Activated T-cell treated with anti-CD3 and anti-CD28 coated beads, Interleukin-2, amount 50 U/mL, for 1 hour (primary cell): Measurements from ENCODE around the gene DENND5A.
"Not testable (repeated sequence)": the region's sequence is repeated elsewhere in the genome, so short reads cannot be mapped to it uniquely, and the experiment has no call there.

Source experiments
- DNase-seq: peaks from one replicate; pipeline ENCODE4 v3.0.0-alpha.2; 2020

The DENND5A gene

DNA sequence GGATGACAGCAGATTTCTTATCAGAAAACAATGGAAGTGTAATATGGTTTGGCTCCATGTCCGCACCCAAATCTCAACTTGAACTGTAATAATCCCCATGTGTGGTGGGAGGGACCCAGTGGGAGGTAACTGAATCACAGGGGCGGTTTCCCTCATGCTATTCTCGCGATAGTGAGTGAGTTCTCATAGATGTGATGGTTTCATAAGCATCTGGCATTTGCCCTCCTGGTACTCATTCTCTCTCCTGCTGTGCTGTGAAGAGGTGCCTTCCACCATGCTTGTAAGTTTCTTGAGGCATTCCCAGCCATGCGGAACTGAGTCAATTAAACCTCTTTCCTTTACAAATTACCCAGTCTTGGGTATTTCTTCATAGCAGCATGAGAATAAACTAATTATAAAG, 92.8 kb downstream of the DENND5A start:
- no peak for DNase-seq

DNA sequence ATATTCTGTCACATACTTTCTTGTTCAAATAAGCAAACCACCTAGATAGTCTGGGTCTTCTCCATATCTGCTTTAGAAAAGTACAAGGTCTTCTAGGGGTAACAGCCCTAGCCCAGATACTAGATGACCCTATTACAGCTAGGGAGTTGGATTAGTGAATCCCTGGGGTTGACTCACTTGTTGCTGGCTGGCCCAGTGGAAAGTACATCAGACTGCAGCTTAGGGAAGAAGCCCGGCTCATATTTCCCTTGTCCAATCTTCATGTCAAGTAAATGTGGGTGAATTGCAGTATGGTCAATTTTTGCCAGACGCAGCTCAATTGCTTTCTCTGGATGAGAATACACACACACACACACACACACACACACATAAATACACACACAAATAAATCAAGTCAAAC, 94.7 kb downstream of the DENND5A start:
- DNase-seq = no peak

DNA sequence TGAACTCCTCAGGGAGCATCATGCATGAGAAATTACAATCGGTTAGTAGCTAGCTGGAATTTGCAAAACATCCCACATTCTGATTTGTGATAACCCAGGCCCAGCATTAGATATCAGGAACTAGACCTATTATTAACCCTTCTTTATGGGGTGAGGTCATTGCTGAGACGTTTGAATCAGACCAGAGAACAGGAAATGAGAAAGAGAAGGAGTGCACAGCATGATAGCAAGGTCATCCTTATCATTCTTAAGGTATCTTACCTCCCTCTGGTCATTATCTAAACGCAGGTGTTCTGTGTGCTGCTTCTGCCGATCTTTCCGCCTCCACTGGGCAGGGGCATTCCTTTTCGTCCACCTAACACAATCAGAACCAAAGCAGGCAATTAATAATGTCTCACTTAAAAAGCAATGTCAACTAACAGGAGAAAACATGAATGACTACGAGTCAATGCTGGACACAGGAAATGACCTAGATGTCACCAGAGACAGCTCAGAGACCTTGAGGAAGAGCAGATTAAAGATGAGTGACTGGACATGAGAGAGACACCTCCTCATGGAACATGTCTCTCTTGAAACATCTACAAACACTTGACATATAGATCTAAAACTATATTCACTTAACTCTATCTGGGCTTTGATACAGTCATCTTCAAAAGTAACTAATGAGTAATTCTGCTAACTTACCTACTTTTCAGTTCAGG, 95.4 kb downstream of the DENND5A start:
- DNase-seq = no peak

DNA sequence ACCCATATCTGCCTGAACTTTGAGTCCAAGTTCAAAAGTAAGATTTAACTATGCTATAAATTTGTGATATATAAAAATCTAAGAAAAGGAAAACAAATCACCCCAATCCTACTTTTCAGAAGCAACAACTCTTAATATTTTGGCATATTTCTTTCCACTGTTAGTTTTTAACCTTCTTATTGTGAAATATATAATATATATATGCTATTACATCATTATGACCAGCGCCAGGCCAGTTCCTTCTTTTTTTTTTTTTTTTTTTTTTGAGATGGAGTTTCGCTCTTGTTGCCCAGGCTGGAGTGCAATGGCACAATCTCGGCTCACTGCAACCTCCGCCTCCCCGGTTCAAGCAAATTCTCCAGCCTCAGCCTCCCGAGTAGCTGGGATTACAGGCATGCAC, 103.2 kb downstream of the DENND5A start:
- not testable (repeated sequence) for DNase-seq

DNA sequence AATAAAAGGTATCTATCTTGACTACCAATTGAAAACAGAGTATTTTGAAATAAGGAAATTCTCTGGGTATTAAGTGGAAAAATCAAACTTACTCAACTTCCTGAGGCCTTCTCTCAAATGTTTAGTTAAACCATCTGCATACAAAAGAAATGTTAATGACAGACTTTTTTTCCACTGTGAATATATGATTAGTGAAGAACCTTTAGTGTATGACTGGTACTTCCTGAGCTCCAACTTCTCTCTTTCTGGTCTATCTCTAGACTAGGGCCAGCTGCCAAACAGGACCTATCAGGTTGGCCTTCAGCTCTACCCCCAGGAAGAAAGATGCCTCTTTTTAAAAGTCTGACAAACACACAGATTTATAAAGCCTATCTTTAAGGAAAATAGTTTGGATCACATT, 105.0 kb downstream of the DENND5A start:
- no peak for DNase-seq

DNA sequence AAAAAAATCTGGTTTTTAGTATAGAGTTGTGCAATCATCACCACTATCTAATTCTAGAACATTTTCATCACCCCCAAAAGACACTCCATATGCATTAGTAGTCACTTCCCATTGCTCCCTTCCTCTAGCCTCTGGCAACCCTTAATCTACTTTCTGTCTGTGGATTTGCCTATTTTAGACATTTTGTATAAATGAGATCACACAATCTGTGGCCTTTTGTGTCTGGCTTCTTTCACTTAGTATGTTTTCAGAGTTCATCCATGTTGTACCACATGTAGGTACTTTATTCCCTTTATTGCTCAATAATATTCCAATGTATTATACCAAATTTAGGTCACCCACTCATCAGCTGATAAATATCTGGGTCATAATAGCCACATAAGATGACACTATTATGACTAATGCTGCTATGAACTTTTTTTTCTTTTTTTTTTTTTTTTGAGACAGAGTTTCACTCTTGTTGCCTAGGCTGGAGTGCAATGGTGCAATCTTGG, 106.2 kb downstream of the DENND5A start:
- no peak for DNase-seq

DNA sequence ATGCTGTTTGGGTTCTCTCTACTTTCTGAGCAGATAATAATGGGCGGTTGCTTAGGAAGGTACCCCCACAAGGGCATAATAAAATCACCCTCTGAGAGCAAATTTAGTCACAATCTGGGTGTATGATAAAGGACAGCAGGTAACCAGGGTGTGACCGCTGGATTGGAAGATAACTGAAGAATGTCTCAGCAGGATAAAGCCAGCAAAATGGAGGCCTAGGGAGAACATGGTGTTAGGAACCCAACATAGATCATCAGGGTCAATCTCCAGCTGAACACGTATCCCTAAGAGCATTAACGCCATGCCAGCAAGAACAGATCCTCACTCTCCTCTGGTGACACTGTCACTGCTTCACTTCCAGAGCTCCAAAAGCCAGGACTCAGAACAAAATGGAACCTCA, 109.2 kb downstream of the DENND5A start:
- DNase-seq = no peak

DNA sequence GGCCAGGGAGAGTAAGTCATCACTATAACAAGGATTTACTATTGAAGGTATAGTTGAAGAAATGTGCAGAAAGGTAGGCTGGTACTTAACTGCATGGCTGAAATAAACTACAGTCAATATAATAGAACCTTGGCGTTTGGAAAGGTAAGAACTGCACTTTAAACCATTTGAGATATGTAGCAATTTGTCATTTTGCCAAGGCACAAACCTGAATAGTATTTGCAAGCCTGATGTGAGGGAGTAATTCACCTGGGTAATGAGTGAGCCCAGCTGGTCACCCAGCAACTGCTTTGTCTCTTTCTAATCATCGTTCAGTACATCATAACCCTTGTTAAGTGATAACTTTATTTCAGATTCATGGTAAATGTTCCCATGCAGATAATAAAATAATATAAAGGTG, 111.5 kb downstream of the DENND5A start:
- no peak for DNase-seq

DNA sequence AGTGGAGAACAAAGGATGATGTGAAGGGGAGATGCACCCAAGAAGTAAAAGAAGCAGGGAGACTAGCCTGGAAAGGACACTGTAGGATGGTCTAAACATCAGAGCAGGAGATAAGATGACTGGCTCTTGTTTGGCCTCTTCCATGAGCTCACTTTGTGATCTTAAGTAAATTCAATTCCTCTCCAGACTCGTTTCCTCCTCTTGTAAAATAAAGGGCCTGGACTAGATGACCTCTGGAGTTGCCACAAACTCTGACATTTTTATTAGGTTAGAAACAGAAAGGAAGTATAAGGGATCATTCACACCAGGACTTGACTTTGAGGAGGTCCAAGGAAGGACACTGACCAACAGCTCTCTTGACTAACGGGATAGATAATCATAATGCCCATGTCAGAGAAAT, 113.5 kb downstream of the DENND5A start:
- DNase-seq = no peak

DNA sequence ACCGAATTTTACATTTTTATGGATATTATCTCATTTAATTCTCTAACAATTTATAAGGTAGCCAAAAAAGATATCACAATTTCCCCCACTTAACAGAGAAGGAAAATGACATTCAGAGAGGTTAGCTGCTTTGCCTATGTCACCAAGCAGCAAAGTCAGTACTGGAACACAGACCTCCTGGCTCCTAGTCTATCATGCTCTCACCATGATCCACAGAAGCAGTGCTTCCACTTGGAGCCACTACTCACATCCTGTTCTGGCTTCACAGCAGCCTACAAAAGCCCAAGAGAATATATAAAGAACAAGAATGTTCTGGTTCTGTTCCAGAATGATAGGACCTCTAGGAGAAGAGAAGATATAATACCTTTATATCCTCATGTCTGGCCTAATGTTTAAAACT, 114.2 kb downstream of the DENND5A start:
- no peak for DNase-seq

DNA sequence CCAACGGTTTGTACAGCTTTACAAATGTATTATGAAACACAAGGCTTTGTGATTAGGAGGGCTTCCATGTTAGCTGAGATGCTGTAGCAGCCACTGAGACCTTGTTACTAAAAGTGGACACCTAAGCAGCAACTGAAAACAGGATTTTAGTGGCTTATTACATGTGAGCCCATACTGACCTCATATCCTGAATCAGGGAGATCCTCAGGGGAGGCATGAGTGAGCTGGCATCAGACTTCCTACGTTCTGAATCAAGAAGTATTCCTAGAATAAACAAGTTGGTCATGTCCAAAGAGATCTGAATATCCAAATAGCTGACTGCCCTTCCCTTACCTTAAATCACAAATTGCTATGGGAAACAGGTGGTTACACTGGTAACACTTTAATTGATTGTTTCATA, 114.6 kb downstream of the DENND5A start:
- DNase-seq = no peak

DNA sequence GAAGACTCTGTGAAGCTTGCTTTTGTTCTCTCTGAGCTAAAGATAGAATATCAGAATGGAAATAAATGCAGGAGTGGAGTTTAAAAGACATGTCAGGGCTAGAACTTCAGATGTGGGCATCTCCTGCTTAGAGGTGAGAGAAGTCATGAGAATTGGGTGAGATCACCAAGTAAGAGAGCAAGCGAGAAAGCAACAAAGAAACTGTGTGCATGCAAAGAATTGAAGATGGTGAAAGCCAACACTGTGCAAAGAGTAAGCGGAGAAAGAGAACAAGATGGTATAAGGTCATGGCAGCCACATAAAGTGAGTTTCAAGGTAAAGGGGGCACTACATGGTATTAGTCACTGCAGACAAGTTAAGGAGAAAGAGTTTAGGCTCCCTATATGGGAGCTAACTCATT, 116.4 kb downstream of the DENND5A start:
- no peak for DNase-seq

DNA sequence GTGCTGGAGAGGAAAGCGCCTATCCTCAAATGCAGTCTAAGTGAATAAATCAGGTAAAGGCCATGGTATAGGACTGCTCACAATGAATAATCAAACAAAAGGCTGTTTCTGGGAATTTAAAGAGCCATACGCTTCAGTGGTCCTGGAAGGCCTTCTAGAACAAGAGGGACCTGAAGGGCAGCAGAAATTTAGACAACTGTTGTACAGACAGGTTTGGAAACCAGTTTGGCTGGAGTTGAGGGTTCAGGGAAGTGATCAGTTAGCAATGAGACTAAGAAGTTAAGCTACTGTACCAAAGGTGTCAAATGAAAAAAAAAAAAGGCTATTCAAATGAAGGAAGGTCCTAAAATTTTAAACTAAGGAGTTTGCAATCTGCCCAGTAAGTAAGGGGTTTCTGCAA, 117.1 kb downstream of the DENND5A start:
- DNase-seq = no peak

DNA sequence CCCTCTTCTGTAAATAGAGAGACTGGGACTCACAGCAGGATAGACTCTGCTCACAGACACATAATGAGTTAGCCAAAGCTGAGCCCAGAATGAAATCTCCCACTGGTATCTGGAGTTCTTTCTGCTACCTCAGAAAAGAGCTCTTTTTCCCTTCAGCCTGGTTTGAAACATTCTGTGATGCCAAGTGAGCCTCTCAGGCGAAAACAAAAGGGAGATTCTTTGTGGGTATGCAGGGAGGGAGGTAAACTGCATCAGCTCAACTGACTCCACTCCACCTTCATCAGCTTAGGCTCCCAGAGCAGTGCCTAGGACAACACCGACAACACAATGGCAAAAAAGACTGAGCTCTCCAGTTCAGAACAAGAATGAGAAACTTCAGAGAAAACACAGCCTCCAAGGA, 118.7 kb downstream of the DENND5A start:
- DNase-seq = no peak

DNA sequence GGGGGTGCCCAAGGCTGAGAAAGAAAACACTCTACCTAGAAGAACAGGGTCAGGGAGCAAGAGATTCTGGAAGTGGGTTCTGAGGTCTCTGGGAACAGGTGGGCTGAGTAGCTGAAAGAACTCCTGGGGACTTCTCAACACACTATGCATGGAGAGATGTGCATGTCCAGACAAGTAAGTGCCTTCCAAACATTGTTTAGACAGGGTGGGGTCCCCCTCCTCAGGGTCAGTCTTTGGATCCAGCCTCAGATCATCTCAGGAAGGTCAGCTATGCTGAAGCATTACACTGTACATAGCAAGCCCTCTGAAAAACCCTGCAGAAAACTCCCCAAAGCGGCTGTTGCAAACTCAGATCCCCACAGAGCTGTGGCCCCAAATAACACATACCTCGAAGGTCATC, 119.9 kb downstream of the DENND5A start:
- no peak for DNase-seq

DNA sequence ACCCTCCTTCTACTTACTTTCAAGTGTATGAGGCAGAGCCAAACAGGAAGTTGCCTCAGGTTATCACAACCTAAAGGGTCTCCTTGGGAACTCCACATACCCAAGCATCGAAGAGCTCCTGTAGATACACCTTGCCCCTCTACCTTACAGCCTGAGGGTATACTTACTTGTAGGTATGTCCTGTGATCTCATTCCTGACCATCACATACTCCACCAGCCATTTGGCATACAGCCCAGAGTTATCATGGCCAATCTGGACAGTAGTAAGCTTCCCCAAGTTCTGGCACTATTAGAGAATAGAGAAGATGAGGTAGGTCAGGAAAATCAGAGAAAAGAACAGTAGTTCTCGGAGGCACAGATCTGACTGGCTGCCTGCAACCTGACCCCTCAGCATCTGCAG, 120.3 kb downstream of the DENND5A start:
- no peak for DNase-seq

DNA sequence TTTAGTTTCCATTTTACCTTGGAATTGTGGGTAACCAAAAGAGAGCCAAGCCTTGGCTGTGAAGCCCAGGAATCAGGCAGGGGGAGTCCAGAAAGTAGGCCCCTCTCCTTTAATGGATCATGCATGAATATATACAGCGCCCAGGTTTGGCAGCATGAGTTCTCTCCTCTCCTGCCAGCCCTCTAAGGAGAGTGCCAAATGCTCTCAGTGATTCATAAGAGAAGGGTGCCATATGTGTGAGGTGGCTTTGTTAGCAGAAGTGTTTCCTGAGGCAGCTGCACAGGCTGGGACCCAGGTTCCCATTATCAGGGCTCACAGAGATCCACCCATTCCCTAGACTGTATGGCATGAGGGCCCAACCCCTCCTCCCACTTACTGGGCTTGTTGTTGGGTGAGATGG, 121.4 kb downstream of the DENND5A start:
- DNase-seq = no peak

DNA sequence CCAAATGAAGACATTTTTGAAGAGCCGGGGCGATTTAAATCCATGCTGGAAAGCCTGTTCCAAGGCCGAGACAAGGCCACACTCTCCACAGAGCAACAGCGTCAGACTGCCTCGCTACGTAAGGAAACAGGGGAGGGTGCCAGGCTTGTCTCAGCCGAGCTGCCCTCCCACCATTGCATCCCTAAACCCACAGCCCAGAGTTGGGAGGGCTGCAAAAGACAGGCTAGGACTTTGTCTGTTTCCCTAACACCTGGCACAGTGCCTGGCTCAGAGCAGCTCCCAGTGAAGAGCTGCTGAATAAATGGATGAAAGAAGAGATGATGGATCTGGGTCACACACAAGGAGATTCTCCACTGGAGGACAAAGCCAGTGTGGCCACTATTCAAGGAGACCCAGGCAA, 122.4 kb downstream of the DENND5A start:
- no peak for DNase-seq

DNA sequence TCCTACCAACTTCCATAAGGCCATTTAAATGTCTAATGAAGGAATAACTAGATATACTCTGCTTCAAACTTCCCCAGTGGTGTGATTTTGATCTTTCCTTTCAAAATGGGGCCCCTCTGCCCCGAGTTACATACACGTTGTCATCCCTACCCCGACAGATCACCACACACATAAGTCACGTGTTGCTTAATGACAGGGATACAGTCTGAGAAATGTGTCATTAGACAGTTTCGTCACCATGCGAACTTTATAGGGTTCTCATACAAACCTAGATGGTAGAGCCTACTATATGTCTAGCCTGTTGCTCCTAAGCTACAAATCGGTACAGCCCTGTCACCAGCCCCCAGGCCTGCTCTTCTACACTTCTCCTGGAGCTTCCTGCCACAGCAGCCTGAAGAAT, 124.0 kb downstream of the DENND5A start:
- DNase-seq = no peak

DNA sequence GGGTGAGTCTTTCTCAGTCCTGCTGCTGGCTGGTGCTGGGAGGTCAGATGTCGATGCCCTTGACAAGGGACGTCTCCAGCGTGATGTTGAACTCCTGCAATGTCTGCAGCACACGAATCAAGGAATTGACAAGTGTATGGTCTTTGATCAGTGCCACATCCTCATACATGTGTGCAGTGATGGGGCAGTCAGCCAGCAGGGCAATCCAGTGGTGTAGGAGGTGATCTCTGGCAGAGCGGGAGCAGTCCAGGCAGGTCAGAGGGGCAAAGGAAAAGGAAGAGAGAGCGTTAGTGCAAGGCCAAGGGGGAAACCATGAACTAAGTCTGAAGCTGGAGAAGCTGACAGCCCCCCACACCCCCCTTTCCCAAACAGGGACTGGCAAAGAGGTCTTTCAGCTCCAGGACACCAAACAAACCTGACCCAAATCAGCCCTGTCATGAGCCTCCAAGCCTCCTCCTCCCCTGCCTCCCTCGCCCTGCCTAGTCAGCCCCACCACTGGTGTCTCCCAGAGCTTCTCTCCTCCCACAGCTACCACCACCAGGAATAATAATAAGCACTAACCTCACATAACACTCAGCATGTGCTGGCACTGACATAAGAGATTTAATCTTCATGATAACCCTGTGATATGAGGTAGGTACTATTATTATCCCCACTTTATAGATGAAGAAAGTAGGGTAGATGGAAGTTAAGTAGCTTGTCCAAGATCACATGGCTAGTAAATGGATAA, 125.4 kb downstream of the DENND5A start:
- DNase-seq = no peak

DNA sequence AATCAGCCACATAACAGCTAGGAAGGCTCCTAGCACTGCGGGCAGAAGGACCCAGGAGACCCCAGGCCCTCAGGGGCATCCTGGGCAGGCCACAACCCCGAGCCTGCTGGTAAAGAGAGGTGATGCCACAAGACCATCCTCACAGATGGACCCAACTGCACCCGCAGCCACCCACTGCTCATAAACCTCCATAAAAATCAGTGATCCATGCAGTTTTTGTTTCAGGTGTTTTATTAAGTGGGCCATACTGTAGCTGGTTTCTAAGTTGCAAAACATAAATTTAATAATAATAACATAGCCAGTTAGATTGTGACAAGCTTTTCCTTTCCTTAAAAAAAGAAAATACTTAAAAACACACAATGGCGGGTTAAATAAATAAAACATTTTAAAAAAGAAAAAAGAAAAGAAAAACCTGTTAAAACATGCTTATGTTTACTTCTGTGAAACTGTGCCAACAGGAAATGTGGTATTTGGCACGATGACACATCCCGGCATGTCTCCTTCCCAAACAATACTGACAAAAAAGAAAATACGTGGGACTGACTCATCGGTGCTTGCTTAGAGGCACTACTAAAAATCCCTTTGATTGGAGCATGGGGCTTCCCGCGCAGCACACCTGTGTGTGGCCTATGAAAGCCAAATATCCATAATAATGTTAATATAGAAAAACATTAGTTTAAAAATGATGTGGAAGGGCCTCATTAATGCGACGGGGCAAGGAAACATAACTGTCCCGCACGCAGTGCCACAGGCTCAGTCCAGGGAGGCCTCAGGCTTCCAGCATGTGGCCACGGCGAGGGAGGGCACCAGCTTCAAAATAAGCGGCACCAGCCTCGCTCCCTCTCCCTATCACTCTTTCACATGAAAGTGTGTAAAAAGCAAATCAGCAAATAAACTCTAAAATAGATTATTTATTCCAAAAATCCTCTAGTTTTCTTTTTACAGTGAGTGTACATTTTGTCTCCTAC, 126.3 kb downstream of the DENND5A start:
- no peak for DNase-seq

DNA sequence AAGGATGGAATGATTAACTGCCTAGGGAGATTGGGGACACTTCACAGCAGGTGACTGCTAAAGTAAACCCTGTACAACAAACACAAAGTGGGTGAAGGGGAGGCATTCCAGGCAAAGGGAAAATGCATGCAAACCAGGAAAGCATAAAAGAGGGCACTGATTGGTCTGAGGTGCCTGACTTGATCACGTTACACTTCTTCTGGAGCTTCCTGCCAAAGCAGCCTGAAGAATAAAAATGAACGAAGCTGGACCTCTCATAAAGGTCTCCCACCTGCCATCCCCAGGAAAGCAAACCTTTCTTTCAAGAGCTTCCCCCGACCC, 127.1 kb downstream of the DENND5A start:
- DNase-seq = no peak

DNA sequence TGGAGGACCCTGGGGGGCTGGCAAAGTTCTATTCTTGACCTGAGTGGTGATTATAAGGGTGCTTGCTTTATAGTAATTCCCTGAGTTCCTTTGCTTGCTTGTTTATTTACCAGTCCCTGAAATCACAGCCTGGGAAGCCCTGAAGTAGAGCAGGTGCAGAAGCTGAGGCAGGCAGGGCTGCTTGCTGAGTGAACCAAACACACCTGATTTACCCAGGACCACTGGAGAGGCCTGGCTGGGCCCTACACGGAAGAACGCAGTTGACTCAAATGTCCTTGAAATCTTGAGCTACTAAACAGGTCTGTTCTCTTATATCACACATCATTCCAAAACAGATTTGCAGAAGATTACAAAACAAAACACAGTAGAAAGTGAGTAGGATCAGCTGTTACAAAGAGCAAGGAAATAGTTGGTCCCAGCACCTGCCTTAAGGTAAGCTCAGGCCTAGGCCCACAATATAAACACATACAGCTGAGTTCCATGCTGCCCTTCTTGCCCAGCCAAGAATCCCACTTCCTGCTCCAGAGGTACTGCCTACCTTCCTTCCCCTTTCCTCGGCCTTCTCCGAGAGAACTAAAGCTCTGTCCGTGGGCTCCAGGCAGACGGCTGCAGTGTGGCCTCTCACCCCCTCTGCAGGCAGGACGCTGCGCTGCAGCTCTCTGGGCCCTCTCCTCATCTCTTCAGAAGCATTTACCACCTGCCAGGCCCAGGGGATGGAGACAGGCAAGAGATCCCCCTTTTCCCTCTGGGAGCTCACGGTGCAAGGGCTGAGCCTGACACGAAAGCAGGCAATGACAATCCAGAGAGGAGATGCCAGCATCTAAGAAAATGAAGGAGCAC, 127.6 kb downstream of the DENND5A start:
- DNase-seq = peak; percentile 74
